ENCODE results near the gene RPS10. TPM values are rescaled to one million over a fixed set of nuclear protein-coding genes. Genes with fewer than 3 reads are reported as not detected.
A peak's percentile ranks its signal among the peaks of the same experiment; 100 is the strongest.

The RPS10 gene
- total RNA-seq, 1 experiment from 2014 or later = 2,049 TPM

- peaks cover 6% of the 10 kb centered on the region for H3K9me3 Mint-ChIP-seq (ENCODE audit: low read depth, unreplicated experiment)
- no TSS peak for BruUV-seq (replicated peaks)
- H3K27ac Mint-ChIP-seq (ENCODE audit: unreplicated experiment) = no peak overlapping the region
- H3K27me3 Mint-ChIP-seq (ENCODE audit: unreplicated experiment) = peaks cover 25% of the 10 kb centered on the region
- H3K4me3 Mint-ChIP-seq (ENCODE audit: low read depth, unreplicated experiment) = no peak overlapping the region
- TF ChIP-seq, protein P1, sequence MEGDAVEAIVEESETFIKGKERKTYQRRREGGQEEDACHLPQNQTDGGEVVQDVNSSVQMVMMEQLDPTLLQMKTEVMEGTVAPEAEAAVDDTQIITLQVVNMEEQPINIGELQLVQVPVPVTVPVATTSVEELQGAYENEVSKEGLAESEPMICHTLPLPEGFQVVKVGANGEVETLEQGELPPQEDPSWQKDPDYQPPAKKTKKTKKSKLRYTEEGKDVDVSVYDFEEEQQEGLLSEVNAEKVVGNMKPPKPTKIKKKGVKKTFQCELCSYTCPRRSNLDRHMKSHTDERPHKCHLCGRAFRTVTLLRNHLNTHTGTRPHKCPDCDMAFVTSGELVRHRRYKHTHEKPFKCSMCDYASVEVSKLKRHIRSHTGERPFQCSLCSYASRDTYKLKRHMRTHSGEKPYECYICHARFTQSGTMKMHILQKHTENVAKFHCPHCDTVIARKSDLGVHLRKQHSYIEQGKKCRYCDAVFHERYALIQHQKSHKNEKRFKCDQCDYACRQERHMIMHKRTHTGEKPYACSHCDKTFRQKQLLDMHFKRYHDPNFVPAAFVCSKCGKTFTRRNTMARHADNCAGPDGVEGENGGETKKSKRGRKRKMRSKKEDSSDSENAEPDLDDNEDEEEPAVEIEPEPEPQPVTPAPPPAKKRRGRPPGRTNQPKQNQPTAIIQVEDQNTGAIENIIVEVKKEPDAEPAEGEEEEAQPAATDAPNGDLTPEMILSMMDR (IDR thresholded peaks at IDR 0.05; ENCODE audit: unreplicated experiment) = no peak
- DNase-seq = no peak
- no peaks in the 10 kb centered on the region for H3K36me3 Mint-ChIP-seq (ENCODE audit: insufficient read depth, unreplicated experiment)
- CTCF ChIA-PET = interaction anchor here (0.6 kb wide), 1 partner anchor 14 kb away, joined by 3 read pairs; no protein-coding TSS in a partner anchor
- H3K4me1 Mint-ChIP-seq (ENCODE audit: low read depth, unreplicated experiment) = no peaks in the 10 kb centered on the region
- intact Hi-C loops (cut with micrococcal nuclease; ENCODE audit: unreplicated experiment) = no loop called here
These were observed 10.0 kb upstream of the RPS10 start for GRCh38 chr6:34435916-34436315.

DNA sequence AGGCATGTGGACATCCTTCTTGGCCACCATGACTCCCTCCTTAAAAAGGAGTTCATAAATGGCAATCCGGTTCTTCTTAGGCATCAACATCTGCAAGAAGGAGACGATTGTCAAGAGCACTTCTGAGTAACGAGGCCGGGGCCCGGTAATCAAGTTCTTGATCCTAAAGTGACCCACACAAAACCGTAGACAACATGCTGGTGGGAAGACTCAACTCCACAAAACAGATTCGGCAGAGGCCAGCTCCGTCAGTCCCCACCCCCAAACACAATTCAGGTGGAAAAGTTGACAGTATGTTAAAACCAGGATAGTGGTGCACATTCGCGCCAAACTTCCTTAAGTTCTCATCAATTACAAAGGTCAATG is 754 bp downstream of the RPS10 start:
- H3K36me3 Mint-ChIP-seq (ENCODE audit: insufficient read depth, unreplicated experiment) = peaks cover 67% of the 10 kb centered on the region
- CTCF ChIA-PET = interaction anchor here (0.6 to 1.7 kb wide), 3 partner anchors 10 to 715 kb away, joined by 3 to 25 read pairs (median 4); no protein-coding TSS in a partner anchor
- intact Hi-C loops (cut with micrococcal nuclease; ENCODE audit: unreplicated experiment) = no loop called here

GRCh38 chr6:34424200-34425131 is 1.4 kb downstream of the RPS10 start:
- Mint-ChIP-seq H3K36me3 (ENCODE audit: insufficient read depth, unreplicated experiment) (peaks cover 73% of the 10 kb centered on the region), H3K4me1 (ENCODE audit: low read depth, unreplicated experiment) (peaks cover 21% of the 10 kb centered on the region), H3K4me3 (ENCODE audit: low read depth, unreplicated experiment) (peak overlapping the region; percentile 100), H3K9me3 (ENCODE audit: low read depth, unreplicated experiment) (no peaks in the 10 kb centered on the region), H3K27ac (ENCODE audit: unreplicated experiment) (peak overlapping the region; percentile 100), H3K27me3 (ENCODE audit: unreplicated experiment) (peaks cover 8% of the 10 kb centered on the region)
- no peak for DNase-seq
- BruUV-seq (replicated peaks) = no TSS peak
- intact Hi-C loops (cut with micrococcal nuclease; ENCODE audit: unreplicated experiment) = no loop called here
- TF ChIP-seq, protein P1 (IDR thresholded peaks at IDR 0.05; ENCODE audit: unreplicated experiment) = no peak
- CTCF ChIA-PET = interaction anchor here (0.6 to 0.7 kb wide), 2 partner anchors 55 to 715 kb away, joined by 3 to 4 read pairs; no protein-coding TSS in a partner anchor

More for the DNA sequence above, 754 bp downstream of the RPS10 start:
- Mint-ChIP-seq H3K4me1 (ENCODE audit: low read depth, unreplicated experiment) (peaks cover 21% of the 10 kb centered on the region), H3K4me3 (ENCODE audit: low read depth, unreplicated experiment) (peak overlapping the region; percentile 100), H3K27ac (ENCODE audit: unreplicated experiment) (peak overlapping the region; percentile 100), H3K27me3 (ENCODE audit: unreplicated experiment) (peaks cover 15% of the 10 kb centered on the region), H3K9me3 (ENCODE audit: low read depth, unreplicated experiment) (no peaks in the 10 kb centered on the region)
- TF ChIP-seq, protein P1 (IDR thresholded peaks at IDR 0.05; ENCODE audit: unreplicated experiment) = no peak
- BruUV-seq (replicated peaks) = no TSS peak
- no peak for DNase-seq

DNA sequence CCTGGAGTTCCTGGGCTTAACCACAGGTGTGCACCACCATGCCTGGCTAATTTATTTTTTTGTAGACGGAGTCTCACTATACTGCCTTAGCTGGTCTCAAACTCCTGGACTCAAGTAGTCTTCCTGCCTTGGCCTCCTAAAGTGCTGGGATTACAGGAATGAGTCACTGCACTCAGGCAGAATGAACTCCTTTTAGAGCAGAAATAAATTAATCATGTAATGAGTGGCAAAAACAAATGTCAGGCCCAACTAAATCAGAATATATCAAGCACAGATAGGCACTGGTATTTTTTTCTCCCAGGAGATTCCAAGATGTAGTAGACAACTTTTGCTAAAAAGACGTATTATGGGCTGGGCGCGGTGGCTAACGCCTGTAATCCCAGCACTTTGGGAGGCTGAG is 2.6 kb downstream of the RPS10 start:
- Mint-ChIP-seq H3K27me3 (ENCODE audit: unreplicated experiment) (no peaks in the 10 kb centered on the region), H3K4me1 (ENCODE audit: low read depth, unreplicated experiment) (peaks cover 27% of the 10 kb centered on the region), H3K36me3 (ENCODE audit: insufficient read depth, unreplicated experiment) (peaks cover 86% of the 10 kb centered on the region), H3K27ac (ENCODE audit: unreplicated experiment) (no peak overlapping the region), H3K9me3 (ENCODE audit: low read depth, unreplicated experiment) (no peaks in the 10 kb centered on the region), H3K4me3 (ENCODE audit: low read depth, unreplicated experiment) (no peak overlapping the region)
- TF ChIP-seq, protein P1 (IDR thresholded peaks at IDR 0.05; ENCODE audit: unreplicated experiment) = no peak
- CTCF ChIA-PET = interaction anchor here (0.5 to 0.6 kb wide), 2 partner anchors 231 to 260 kb away, joined by 3 read pairs; no protein-coding TSS in a partner anchor
- intact Hi-C loops (cut with micrococcal nuclease; ENCODE audit: unreplicated experiment) = no loop called here
- no peak for DNase-seq
- BruUV-seq (replicated peaks) = no TSS peak

Measured in Calu3 (cell line).